ENCODE measurements around the gene AOC3. TPM values are rescaled to one million over a fixed set of nuclear protein-coding genes. Genes with fewer than 3 reads are reported as not detected.

AOC3 gene
- total RNA-seq, 1 experiment from 2014 or later: 2.8 TPM

GRCh38 chr17:42901535-42902229 is 50.7 kb downstream of the AOC3 start:
- no peak overlapping the region for H2AK5ac ChIP-seq (ENCODE audit: insufficient read length, low read length)
- TF ChIP-seq, protein P1, sequence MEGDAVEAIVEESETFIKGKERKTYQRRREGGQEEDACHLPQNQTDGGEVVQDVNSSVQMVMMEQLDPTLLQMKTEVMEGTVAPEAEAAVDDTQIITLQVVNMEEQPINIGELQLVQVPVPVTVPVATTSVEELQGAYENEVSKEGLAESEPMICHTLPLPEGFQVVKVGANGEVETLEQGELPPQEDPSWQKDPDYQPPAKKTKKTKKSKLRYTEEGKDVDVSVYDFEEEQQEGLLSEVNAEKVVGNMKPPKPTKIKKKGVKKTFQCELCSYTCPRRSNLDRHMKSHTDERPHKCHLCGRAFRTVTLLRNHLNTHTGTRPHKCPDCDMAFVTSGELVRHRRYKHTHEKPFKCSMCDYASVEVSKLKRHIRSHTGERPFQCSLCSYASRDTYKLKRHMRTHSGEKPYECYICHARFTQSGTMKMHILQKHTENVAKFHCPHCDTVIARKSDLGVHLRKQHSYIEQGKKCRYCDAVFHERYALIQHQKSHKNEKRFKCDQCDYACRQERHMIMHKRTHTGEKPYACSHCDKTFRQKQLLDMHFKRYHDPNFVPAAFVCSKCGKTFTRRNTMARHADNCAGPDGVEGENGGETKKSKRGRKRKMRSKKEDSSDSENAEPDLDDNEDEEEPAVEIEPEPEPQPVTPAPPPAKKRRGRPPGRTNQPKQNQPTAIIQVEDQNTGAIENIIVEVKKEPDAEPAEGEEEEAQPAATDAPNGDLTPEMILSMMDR (conservative IDR thresholded peaks at IDR 0.05): no peak
- H3K9me3 ChIP-seq (ENCODE audit: control insufficient read depth, low read depth, low read length): no peaks in the 10 kb centered on the region
- no peaks in the 10 kb centered on the region for H3K36me3 Mint-ChIP-seq (ENCODE audit: insufficient read depth in 1 of 3, low read depth in 3 of 3)
- no peak overlapping the region for H3K18ac ChIP-seq (ENCODE audit: insufficient read length, low read depth, low read length)
- no peak overlapping the region for H3K4ac ChIP-seq (ENCODE audit: low read depth, low read length)
- WGBS (ENCODE audit: extremely low coverage, insufficient read length, low lambda C conversion rate): no CpG with 5 or more reads among the region's 10 CpGs
- H3K79me1 ChIP-seq (ENCODE audit: insufficient read depth, low read depth, low read length, poor library complexity, severe bottlenecking): no peaks in the 10 kb centered on the region
- H3K27me3 Mint-ChIP-seq (ENCODE audit: low read depth): peaks cover under 1% of the 10 kb centered on the region; the same call in 1 of the 2 replicates
- H3K23me2 ChIP-seq (ENCODE audit: insufficient read length, low read depth, low read length, poor library complexity, severe bottlenecking): no peaks in the 10 kb centered on the region
- H4K8ac ChIP-seq (replicated peaks; ENCODE audit: insufficient read length, low read depth, low read length): no peak overlapping the region
- H2BK5ac ChIP-seq (ENCODE audit: insufficient read length, low read length): no peak overlapping the region
- peaks cover 0 to 2% of the 10 kb centered on the region in 2 experiments; a peak in 1 of 5 replicates for H3K9me3 Mint-ChIP-seq
- H3K4me1 ChIP-seq (ENCODE audit: insufficient read depth, low read length): no peaks in the 10 kb centered on the region
- no peak overlapping the region for H4K5ac ChIP-seq (ENCODE audit: insufficient read length, low read depth, low read length)
- no peak overlapping the region for H3K56ac ChIP-seq (ENCODE audit: insufficient read length, low read depth, low read length)
- peaks cover 4 to 5% of the 10 kb centered on the region in 2 experiments; a peak in 1 of 4 replicates for H3K4me1 Mint-ChIP-seq
- H2BK12ac ChIP-seq (ENCODE audit: insufficient read length, low read depth, low read length): no peak overlapping the region
- H3K23ac ChIP-seq (ENCODE audit: insufficient read length, low read depth, low read length): no peak overlapping the region
- no peak overlapping the region for H2BK20ac ChIP-seq (ENCODE audit: low read depth, low read length, poor library complexity, severe bottlenecking)
- H4K20me1 ChIP-seq (ENCODE audit: control insufficient read depth, insufficient read depth, insufficient read length): no peaks in the 10 kb centered on the region
- no peak overlapping the region for H2BK15ac ChIP-seq (ENCODE audit: low read depth, low read length)
- H2BK120ac ChIP-seq (ENCODE audit: low read depth, low read length, poor library complexity, severe bottlenecking): no peak overlapping the region
- no peak overlapping the region for H3K4me2 ChIP-seq (ENCODE audit: insufficient read depth, insufficient read length, low read length)
- H3K27ac Mint-ChIP-seq: peak overlapping the region in 1 of 3 experiments; percentile 39; a peak in 2 of 7 replicates
- H2AFZ ChIP-seq (ENCODE audit: low read length): no peak overlapping the region
- H3K27ac ChIP-seq (ENCODE audit: insufficient read length, low read depth, low read length): no peak overlapping the region
- no peak overlapping the region for H3T11ph ChIP-seq (ENCODE audit: low read length)
- no peak overlapping the region for H3K4me3 Mint-ChIP-seq
- no peak overlapping the region for H3K14ac ChIP-seq (ENCODE audit: insufficient read depth, low read length)
- H4K91ac ChIP-seq (ENCODE audit: insufficient read length, low read depth, low read length): no peak overlapping the region
- no peak overlapping the region for H3K9ac ChIP-seq (ENCODE audit: extremely low read depth, insufficient read length, low read length)
- H3K27me3 ChIP-seq (ENCODE audit: insufficient read depth, low read length): no peaks in the 10 kb centered on the region
- no peak for DNase-seq
- H3K79me2 ChIP-seq (ENCODE audit: insufficient read depth, low read length): no peaks in the 10 kb centered on the region

Data from H9 (cell line).